Measurements from ENCODE around the gene LEKR1.
A peak's percentile ranks its signal among the peaks of the same experiment; 100 is the strongest.

LEKR1 gene

DNA sequence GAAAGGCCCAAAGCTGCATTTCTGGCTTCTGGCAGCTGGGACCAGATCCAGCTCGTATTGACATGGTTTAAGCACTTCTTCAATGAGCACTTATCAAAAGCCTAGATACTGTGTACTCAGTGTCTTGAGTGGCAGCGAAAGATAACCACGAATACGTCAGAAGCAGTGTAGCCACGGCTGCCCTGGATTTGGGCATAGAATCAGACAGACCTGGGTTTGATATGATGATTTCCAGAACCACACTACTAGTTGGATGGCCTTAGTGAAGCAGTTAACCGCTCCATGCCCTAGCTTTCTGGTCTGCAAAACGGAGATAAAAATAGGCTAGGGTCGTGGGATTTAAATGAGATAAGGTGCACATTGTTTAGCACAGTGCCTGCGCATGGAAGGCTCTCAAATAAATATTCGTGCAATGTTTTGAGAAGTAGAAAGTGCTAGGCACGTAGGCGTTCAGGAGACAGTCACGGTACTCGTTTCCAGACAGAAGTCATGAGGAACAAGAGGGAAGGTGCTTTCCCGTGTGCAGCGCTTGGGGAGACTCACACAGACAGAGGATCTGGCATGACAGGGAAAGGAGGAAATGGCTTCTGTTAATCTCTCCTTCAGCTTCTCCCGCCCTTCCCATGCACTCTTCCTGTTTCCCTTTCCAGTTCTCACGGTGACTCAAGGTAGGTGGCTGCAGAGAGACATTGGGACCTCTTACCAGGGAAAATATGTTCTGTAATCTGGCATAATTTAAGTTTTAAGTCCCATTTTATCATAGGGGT, 263.5 kb downstream of the LEKR1 start:
- peak overlapping the region; percentile 28 for H3K4me3 ChIP-seq (ENCODE audit: control insufficient read depth, low read depth, low read length)
- TF ChIP-seq, protein P1, sequence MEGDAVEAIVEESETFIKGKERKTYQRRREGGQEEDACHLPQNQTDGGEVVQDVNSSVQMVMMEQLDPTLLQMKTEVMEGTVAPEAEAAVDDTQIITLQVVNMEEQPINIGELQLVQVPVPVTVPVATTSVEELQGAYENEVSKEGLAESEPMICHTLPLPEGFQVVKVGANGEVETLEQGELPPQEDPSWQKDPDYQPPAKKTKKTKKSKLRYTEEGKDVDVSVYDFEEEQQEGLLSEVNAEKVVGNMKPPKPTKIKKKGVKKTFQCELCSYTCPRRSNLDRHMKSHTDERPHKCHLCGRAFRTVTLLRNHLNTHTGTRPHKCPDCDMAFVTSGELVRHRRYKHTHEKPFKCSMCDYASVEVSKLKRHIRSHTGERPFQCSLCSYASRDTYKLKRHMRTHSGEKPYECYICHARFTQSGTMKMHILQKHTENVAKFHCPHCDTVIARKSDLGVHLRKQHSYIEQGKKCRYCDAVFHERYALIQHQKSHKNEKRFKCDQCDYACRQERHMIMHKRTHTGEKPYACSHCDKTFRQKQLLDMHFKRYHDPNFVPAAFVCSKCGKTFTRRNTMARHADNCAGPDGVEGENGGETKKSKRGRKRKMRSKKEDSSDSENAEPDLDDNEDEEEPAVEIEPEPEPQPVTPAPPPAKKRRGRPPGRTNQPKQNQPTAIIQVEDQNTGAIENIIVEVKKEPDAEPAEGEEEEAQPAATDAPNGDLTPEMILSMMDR (IDR thresholded peaks at IDR 0.05; ENCODE audit: control insufficient read depth, insufficient read depth, low read depth, low read length, missing control alignments): no peak
- no peak for DNase-seq (ENCODE audit: low read depth)

DNA sequence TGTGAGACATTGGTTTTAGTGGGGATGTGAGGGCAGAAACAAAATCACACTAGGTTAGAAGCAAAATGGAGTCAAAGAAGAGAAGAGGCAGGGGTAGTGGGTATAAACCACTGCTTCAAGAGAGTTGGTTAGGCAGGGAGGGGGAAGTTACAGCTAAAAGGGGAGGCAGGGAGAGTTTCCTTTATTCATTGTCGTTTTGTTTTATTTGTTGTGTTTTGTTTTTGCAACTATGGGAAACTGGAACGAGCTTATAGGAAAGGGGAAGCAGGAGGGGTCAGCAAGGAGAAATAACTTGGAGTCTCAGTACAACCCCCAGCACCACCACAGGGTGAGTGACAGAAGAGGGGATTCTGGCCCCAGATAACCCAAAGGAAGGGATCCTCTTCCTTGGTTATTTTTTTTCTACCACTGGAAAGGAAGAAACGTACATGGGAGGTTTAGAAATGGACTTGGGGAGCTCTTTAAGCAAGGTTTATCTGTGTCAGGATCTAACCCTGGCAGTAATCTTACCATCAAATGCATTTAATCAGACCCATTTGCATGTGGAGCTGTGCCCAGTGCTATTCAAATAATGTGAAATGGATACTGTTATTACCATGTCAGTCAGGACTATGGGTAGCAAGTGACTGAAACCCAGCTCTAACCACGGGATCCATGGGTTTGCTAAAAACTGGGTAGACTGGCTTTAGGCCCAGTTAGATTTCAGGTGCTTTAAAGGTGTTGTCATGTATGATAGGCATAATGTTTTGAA, 265.1 kb downstream of the LEKR1 start:
- H3K4me3 ChIP-seq (ENCODE audit: control insufficient read depth, low read depth, low read length): no peak overlapping the region
- TF ChIP-seq, protein P1 (IDR thresholded peaks at IDR 0.05; ENCODE audit: control insufficient read depth, insufficient read depth, low read depth, low read length, missing control alignments): no peak
- no peak for DNase-seq (ENCODE audit: low read depth)

DNA sequence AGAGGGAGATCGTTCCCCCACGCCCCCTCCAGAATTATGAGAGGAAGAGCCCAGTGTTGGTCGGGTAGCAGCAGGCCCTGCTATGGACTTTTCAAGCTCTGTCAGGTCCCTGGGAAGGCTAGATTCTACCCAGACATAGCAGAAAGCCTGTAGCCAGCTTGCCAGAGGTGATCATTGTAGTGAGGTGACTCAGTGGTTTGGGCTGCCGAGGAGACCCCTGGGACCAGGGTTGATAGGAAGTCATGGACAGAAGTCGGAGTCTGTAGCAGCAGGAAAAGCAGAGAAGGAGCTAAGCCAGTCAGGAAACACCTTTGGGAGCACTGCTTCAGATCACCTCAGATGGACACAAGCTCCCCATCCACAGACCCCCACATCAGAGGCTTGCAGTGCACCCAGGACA, 266.1 kb downstream of the LEKR1 start:
- no peak for DNase-seq (ENCODE audit: low read depth)
- no peak overlapping the region for H3K4me3 ChIP-seq (ENCODE audit: control insufficient read depth, low read depth, low read length)
- TF ChIP-seq, protein P1 (IDR thresholded peaks at IDR 0.05; ENCODE audit: control insufficient read depth, insufficient read depth, low read depth, low read length, missing control alignments): no peak

DNA sequence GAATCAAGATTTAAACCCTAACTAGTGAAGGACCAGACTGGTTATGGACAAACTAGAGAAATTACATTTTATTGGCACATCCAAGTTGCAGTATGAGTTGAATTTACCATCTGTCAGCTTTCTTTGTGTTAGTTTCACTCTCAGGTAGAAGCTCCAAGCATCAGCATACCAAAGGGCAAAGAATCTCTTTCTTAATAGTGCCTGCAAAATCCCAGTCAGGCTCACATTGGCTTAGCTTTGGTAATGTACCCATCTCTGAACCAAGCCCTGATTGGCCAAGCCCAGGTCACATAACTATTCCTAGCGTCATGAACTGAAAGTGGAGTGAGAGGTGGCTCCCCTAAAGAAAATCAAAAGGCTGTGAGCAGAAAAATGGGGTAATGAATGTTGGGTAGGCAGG, 266.9 kb downstream of the LEKR1 start:
- H3K4me3 ChIP-seq (ENCODE audit: control insufficient read depth, low read depth, low read length): no peak overlapping the region
- TF ChIP-seq, protein P1 (IDR thresholded peaks at IDR 0.05; ENCODE audit: control insufficient read depth, insufficient read depth, low read depth, low read length, missing control alignments): no peak
- DNase-seq (ENCODE audit: low read depth): no peak

DNA sequence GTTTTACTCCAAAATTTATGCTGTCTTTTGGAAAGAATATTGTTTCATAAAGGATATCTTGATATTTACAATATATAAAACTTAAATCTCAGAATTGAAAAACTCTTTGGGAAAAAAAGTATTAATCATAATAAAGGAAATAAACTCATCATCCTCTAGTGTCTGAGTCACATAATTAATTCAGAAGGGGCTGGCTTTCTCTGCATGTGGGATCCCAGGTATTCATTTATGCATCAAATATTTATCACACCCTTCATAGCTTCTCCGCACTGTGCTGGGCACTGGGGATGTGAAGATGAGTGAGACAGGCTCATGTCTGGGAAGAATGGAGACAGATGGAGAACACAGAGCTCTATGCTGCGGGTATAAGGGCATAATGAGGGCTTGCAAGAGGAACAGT, 268.1 kb downstream of the LEKR1 start:
- no peak for DNase-seq (ENCODE audit: low read depth)
- TF ChIP-seq, protein P1 (IDR thresholded peaks at IDR 0.05; ENCODE audit: control insufficient read depth, insufficient read depth, low read depth, low read length, missing control alignments): no peak
- H3K4me3 ChIP-seq (ENCODE audit: control insufficient read depth, low read depth, low read length): no peak overlapping the region

DNA sequence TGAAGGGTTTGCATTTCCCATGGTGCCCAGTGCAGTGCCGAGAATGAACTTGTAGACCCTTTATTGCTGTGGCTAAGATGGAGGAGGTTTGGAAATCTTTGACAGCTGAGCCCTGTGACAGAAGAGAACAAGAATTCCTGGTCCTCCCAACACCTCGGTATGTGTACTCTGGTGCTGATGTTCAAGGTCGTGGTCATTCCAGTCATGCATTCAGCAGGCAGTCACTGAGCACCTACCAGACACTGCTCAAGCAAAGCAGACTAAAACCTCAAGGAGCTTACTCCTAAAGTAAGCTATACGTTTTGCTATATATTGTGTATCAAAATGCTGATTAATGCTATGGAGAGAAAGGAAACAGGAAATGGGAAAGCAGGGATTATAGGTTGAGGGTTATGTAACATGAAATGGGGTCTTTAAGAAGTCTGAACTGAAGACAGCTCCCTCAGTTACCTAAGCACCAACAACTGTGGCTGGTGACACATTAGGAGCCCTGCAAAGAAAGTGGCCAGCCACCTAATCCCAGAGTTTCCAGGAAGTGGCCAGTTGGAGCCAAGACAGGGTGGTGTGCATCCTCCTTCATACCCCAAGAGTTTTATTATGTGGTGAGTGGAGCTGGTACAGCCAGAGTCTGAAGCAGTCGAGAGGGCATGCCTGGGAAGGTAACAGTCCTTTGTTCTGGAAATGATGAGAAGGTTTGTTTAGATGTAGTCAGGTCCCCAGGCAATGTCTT, 268.8 kb downstream of the LEKR1 start:
- no peak overlapping the region for H3K4me3 ChIP-seq (ENCODE audit: control insufficient read depth, low read depth, low read length)
- TF ChIP-seq, protein P1 (IDR thresholded peaks at IDR 0.05; ENCODE audit: control insufficient read depth, insufficient read depth, low read depth, low read length, missing control alignments): no peak
- no peak for DNase-seq (ENCODE audit: low read depth)

All from AG09309 (cell line).